Gastroesophageal sphincter (tissue), 3 donors: Measurements from ENCODE around the gene TP73.

Source experiments
- CTCF ChIP-seq, 4 experiments: fragments of 200-600 bp in 2 of 4; fragments of 450-650 bp in 2 of 4; sonication (generic) in 1 of 4; IDR thresholded peaks; one replicate each; pipeline ENCODE4 v1.5.1; 2017 to 2019; ENCODE audit warnings: antibody characterized with exemption in 4 of 4, mild to moderate bottlenecking in 2 of 4, moderate library complexity in 2 of 4
- EP300 ChIP-seq: sonication (generic); formaldehyde crosslinking; IDR thresholded peaks from one replicate; pipeline ENCODE4 v1.6.1; 2017; ENCODE audit warnings: antibody characterized with exemption, mild to moderate bottlenecking
- POLR2A ChIP-seq, 2 donors: fragments of 450-650 bp; IDR thresholded peaks; one replicate each; pipeline ENCODE4 v1.6.1; 2017; ENCODE audit warnings: antibody characterized with exemption in 2 of 2, mild to moderate bottlenecking in 2 of 2, moderate library complexity in 1 of 2
- POLR2AphosphoS5 ChIP-seq: sonication (generic); formaldehyde crosslinking; IDR thresholded peaks from one replicate; pipeline ENCODE4 v1.6.1; 2017; ENCODE audit warnings: antibody characterized with exemption

DNA sequence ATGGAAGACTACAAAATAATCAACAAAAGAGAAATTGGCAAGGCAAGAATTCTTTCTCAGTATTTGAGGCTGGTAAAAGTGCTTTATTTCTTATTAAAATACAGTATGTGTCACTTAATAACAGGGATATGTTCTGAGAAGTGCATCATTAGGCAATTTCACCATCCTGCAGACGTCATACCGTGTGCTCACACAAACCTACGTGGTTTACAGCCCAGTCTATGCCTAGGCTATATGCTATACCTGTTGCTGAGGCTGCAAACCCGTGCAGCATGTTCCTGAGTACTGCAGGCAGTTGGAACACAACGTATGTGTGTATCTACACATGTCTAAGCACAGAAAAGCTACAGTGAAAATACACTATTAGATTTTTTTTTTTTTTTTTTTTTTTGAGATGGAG is 97.2 kb downstream of the TP73 start:
- TF ChIP-seq CTCF (IDR thresholded peaks at IDR 0.05) (no peak), POLR2AphosphoS5 (no peak), POLR2A (IDR thresholded peaks at IDR 0.05) (no peak), EP300 (no peak)
